Activated T-cell treated with anti-CD3 and anti-CD28 coated beads, Interleukin-2, amount 50 U/mL, for 4 hours (primary cell): ENCODE results near the gene SRGN. TPM values are rescaled to one million over a fixed set of nuclear protein-coding genes. Genes with fewer than 3 reads are reported as not detected.

Experiments used
- total RNA-seq, 3 donors: library from RNA; stranded (reverse); gene quantifications; one replicate each; pipeline ENCODE4 v1.2.1, GENCODE V29; 2021

The SRGN gene
- total RNA-seq, 3 donors from 2014 or later, result 455 to 725 (median 567) TPM

Other genes starting within 250 kb of the SRGN start
- gene DDX50, start 186.8 kb upstream of the SRGN start, total RNA-seq, result 10 to 100 TPM; 42.4 to 52.8 (median 43.7) TPM
- 100 to 1,000 TPM; 443 to 481 (median 460) TPM for gene DDX21, start 131.9 kb upstream of the SRGN start, total RNA-seq
- gene KIFBP, start 99.3 kb upstream of the SRGN start, total RNA-seq, result 10 to 100 TPM in 1 of 3 donors, 1 to 10 TPM in 2; 7.5 to 11.4 (median 9.3) TPM
- gene VPS26A, start 36.1 kb downstream of the SRGN start, total RNA-seq, result 10 to 100 TPM; 25.9 to 30.5 (median 29.9) TPM
- gene SUPV3L1, start 92.1 kb downstream of the SRGN start, total RNA-seq, result 10 to 100 TPM; 62.3 to 70.0 (median 63.0) TPM
- gene HKDC1, start 132.2 kb downstream of the SRGN start, total RNA-seq, result under 1 TPM in 2 of 3 donors, not detected in 1; 0.05 to 0.54 TPM
- gene HK1, start 190.4 kb downstream of the SRGN start, total RNA-seq, result 100 to 1,000 TPM; 147 to 169 (median 165) TPM